Nephron (organoid): ENCODE measurements around the gene HS3ST4.

Experiments used
- H3K27ac Mint-ChIP-seq, 3 experiments: 2 replicates each; pipeline ENCODE4 v1.8.0; 2020; ENCODE audit warnings: mixed read lengths in 3 of 3, mild to moderate bottlenecking in 2 of 3, moderate library complexity in 1 of 3
- H3K27me3 Mint-ChIP-seq: 2 replicates; pipeline ENCODE4 v1.8.0; 2021; ENCODE audit warnings: low read depth, mild to moderate bottlenecking, moderate library complexity, mixed read lengths
- H3K36me3 Mint-ChIP-seq: 2 replicates; pipeline ENCODE4 v1.8.0; 2020; ENCODE audit warnings: low read depth, mixed read lengths
- H3K4me1 Mint-ChIP-seq: 2 replicates; pipeline ENCODE4 v1.8.0; 2020; ENCODE audit warnings: mixed read lengths
- H3K4me3 Mint-ChIP-seq, 3 experiments: 2 replicates each; pipeline ENCODE4 v1.8.0; 2020; ENCODE audit warnings: mild to moderate bottlenecking in 3 of 3, mixed read lengths in 3 of 3, moderate library complexity in 2 of 3
- H3K9me3 Mint-ChIP-seq: 2 replicates; pipeline ENCODE4 v1.8.0; 2020; ENCODE audit warnings: mixed read lengths
- CTCF ChIP-seq, 3 experiments: fragments of 200-600 bp; sonication (generic); IDR thresholded peaks; one replicate each; pipeline ENCODE4 v1.5.0; 2021; ENCODE audit warnings: antibody characterized with exemption in 3 of 3; ENCODE audit not compliant: unreplicated experiment in 3 of 3

HS3ST4 gene

GRCh38 chr16:25817876-25818275 is 126.1 kb downstream of the HS3ST4 start:
- Mint-ChIP-seq H3K27me3 (no peaks in the 10 kb centered on the region), H3K27ac (no peak overlapping the region), H3K36me3 (no peaks in the 10 kb centered on the region), H3K4me1 (no peaks in the 10 kb centered on the region), H3K9me3 (no peaks in the 10 kb centered on the region), H3K4me3 (no peak overlapping the region)
- TF ChIP-seq CTCF (IDR thresholded peaks at IDR 0.05; ENCODE audit: unreplicated experiment in 3 of 3): no peak

GRCh38 chr16:25823891-25824290 is 132.1 kb downstream of the HS3ST4 start:
- H3K36me3 Mint-ChIP-seq: no peaks in the 10 kb centered on the region
- no peak overlapping the region for H3K4me3 Mint-ChIP-seq
- TF ChIP-seq CTCF (IDR thresholded peaks at IDR 0.05; ENCODE audit: unreplicated experiment in 3 of 3): no peak
- H3K27me3 Mint-ChIP-seq: peaks cover 2% of the 10 kb centered on the region
- no peaks in the 10 kb centered on the region for H3K4me1 Mint-ChIP-seq
- H3K27ac Mint-ChIP-seq: no peak overlapping the region
- H3K9me3 Mint-ChIP-seq: peaks cover 4% of the 10 kb centered on the region

GRCh38 chr16:25827709-25828108 is 135.9 kb downstream of the HS3ST4 start:
- no peaks in the 10 kb centered on the region for H3K36me3 Mint-ChIP-seq

DNA sequence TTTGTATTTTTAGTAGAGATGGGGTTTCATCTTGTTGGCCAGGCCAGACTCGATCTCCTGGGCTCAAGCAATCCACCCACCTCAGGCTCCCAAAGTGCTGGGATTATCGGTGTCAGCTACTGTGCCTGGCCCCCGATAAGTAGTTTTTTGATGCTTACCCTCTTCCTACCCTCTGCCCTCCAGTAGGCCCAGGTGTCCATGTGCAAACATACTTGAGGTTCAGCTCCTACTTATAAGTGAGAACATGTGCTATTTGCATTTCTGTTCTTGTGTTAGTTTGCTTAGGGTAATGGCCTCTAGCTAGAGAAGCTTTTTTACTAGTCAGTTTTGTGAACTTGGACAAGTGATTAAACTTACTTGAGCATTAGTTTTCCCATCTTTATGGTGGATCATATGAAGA is 136.8 kb downstream of the HS3ST4 start:
- peaks cover 8% of the 10 kb centered on the region for H3K9me3 Mint-ChIP-seq
- H3K27ac Mint-ChIP-seq: no peak overlapping the region
- no peak for TF ChIP-seq CTCF (IDR thresholded peaks at IDR 0.05; ENCODE audit: unreplicated experiment in 3 of 3)
- peaks cover 4% of the 10 kb centered on the region for H3K27me3 Mint-ChIP-seq
- no peaks in the 10 kb centered on the region for H3K36me3 Mint-ChIP-seq
- no peak overlapping the region for H3K4me3 Mint-ChIP-seq
- no peaks in the 10 kb centered on the region for H3K4me1 Mint-ChIP-seq

More at GRCh38 chr16:25827709-25828108, 135.9 kb downstream of the HS3ST4 start:
- Mint-ChIP-seq H3K4me3 (no peak overlapping the region), H3K27ac (no peak overlapping the region), H3K9me3 (peaks cover 8% of the 10 kb centered on the region), H3K27me3 (peaks cover 4% of the 10 kb centered on the region), H3K4me1 (no peaks in the 10 kb centered on the region)
- TF ChIP-seq CTCF (IDR thresholded peaks at IDR 0.05; ENCODE audit: unreplicated experiment in 3 of 3): no peak

GRCh38 chr16:25832291-25832690 is 140.5 kb downstream of the HS3ST4 start:
- Mint-ChIP-seq H3K27me3 (peaks cover 15% of the 10 kb centered on the region), H3K36me3 (no peaks in the 10 kb centered on the region), H3K9me3 (peaks cover 8% of the 10 kb centered on the region), H3K27ac (no peak overlapping the region), H3K4me1 (no peaks in the 10 kb centered on the region), H3K4me3 (no peak overlapping the region)
- TF ChIP-seq CTCF (IDR thresholded peaks at IDR 0.05; ENCODE audit: unreplicated experiment in 3 of 3): no peak

DNA sequence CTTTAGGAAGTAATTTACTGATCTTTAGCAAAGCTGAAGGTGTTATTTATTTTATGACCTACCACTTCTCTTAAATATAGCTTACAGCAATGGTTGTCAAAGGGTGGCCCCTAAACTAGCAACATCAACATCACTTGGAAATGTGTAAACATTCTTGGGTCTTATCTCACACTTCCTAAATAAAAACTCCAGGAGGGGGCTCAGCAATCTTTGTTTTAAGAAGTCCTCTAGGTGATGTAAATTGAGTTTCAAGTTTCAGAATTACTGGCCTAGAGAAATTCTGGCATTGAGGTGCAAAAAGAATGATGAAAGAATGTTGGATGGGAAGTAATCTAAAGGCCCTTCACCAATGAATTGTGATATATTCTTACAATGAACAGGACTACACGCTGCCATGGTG is 142.3 kb downstream of the HS3ST4 start:
- Mint-ChIP-seq H3K4me1 (no peaks in the 10 kb centered on the region), H3K27ac (no peak overlapping the region)
- TF ChIP-seq CTCF (IDR thresholded peaks at IDR 0.05; ENCODE audit: unreplicated experiment in 3 of 3): no peak

More for the DNA sequence above, 142.3 kb downstream of the HS3ST4 start:
- no peaks in the 10 kb centered on the region for H3K36me3 Mint-ChIP-seq
- H3K9me3 Mint-ChIP-seq: peaks cover 2% of the 10 kb centered on the region
- H3K27me3 Mint-ChIP-seq: peaks cover 15% of the 10 kb centered on the region
- H3K4me3 Mint-ChIP-seq: no peak overlapping the region
